ENCODE results near the gene SLITRK1.

SLITRK1 gene

DNA sequence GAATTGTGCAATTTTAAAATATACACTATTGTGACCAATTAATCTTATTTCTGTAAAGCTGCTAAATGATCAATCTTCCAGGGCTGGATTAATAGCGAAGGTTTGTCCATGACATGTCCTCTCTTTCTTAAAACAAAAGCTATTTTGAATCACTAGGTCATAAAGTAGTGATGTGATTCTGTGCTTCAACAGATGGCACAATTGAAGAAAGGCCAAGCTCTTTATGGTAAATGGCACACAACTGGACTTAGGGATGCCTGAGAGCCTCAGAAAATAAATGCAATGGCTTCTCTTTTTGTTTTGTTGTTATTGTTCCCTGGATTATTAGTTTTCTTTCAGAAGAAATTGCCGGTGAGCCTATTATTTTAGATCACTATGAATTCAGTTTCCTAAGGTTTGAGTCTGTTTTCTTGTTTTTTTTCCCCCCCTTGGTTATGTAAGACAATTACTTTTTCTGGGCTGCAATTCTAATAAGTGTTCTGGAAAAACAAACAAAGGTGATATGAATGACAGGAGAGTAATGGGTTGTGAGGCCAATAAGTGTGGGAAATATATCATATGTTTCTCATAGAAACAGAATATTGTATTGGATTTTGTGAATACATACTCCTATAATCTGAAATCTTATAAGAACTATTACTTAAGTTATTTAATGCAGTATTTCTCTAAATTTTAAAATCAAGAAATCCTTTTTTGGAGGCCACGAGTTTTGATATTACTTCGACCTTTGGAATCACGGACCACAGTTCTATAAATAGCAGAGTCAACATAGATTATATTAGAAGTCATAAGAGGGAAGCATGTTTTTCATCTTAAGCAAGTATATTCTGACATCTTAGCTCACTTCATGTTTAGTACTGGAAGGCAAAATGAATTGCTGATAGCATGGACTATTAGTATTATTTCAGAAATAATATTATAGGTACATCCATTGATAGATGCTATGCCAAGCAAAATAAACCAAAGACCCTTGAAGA lies 16.8 kb downstream of the SLITRK1 start:
- Histone ChIP-seq H3K4me3 (ENCODE audit: low read length) (no peak overlapping the region), H3K36me3 (replicated peaks; ENCODE audit: insufficient read depth, low read length) (no peaks in the 10 kb centered on the region), H3K79me2 (ENCODE audit: low read length) (no peaks in the 10 kb centered on the region), H3K4me2 (ENCODE audit: low read depth, low read length) (no peak overlapping the region), H3K9ac (ENCODE audit: low read length) (no peak overlapping the region), H3K27ac (ENCODE audit: low read length) (no peak overlapping the region), H3K9me2 (replicated peaks; ENCODE audit: insufficient read depth, low read length) (no peaks in the 10 kb centered on the region), H3K27me3 (replicated peaks; ENCODE audit: insufficient read depth, low read length) (no peaks in the 10 kb centered on the region), H3K9me3 (replicated peaks; ENCODE audit: insufficient read depth, low read length) (no peaks in the 10 kb centered on the region), H2AFZ (ENCODE audit: low read length) (no peak overlapping the region), H3F3A (ENCODE audit: insufficient read depth, low read length) (no peaks in the 10 kb centered on the region), H3K4me1 (ENCODE audit: low read length) (no peaks in the 10 kb centered on the region), H4K20me1 (ENCODE audit: insufficient read depth, low read length) (no peaks in the 10 kb centered on the region)
- no peak for DNase-seq
- TF ChIP-seq, protein P1, sequence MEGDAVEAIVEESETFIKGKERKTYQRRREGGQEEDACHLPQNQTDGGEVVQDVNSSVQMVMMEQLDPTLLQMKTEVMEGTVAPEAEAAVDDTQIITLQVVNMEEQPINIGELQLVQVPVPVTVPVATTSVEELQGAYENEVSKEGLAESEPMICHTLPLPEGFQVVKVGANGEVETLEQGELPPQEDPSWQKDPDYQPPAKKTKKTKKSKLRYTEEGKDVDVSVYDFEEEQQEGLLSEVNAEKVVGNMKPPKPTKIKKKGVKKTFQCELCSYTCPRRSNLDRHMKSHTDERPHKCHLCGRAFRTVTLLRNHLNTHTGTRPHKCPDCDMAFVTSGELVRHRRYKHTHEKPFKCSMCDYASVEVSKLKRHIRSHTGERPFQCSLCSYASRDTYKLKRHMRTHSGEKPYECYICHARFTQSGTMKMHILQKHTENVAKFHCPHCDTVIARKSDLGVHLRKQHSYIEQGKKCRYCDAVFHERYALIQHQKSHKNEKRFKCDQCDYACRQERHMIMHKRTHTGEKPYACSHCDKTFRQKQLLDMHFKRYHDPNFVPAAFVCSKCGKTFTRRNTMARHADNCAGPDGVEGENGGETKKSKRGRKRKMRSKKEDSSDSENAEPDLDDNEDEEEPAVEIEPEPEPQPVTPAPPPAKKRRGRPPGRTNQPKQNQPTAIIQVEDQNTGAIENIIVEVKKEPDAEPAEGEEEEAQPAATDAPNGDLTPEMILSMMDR (IDR thresholded peaks at IDR 0.05; ENCODE audit: low read length), result no peak
- TF ChIP-seq EZH2phosphoT487 (IDR thresholded peaks at IDR 0.05; ENCODE audit: low read length), result no peak
- no peak for TF ChIP-seq EZH2 (optimal IDR thresholded peaks at IDR 0.05; ENCODE audit: low read depth, low read length)

DNA sequence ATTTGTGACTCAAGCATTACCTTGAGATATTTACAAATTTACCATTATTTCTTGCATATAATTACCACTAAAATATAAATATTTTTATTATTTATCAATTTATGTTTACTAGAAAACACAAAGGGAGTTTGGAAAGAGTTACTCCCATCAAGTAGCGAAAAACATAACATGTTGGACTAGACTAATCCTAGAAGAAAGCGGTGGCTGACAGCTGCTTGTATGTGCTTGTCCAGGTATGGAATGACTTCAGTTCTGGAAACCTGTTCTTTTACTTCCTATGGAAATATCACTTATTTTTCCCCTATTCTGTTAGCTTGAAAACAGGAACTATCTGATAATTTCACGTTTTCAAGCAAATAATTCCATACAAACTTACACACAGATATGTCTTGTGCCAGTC lies 28.5 kb downstream of the SLITRK1 start:
- Histone ChIP-seq H3K9ac (ENCODE audit: low read length) (no peak overlapping the region), H3K9me2 (replicated peaks; ENCODE audit: insufficient read depth, low read length) (no peaks in the 10 kb centered on the region), H3K36me3 (replicated peaks; ENCODE audit: insufficient read depth, low read length) (no peaks in the 10 kb centered on the region), H2AFZ (ENCODE audit: low read length) (no peak overlapping the region), H4K20me1 (ENCODE audit: insufficient read depth, low read length) (no peaks in the 10 kb centered on the region), H3F3A (ENCODE audit: insufficient read depth, low read length) (no peaks in the 10 kb centered on the region), H3K9me3 (replicated peaks; ENCODE audit: insufficient read depth, low read length) (no peaks in the 10 kb centered on the region), H3K79me2 (ENCODE audit: low read length) (no peaks in the 10 kb centered on the region), H3K27ac (ENCODE audit: low read length) (no peak overlapping the region), H3K4me1 (ENCODE audit: low read length) (no peaks in the 10 kb centered on the region), H3K4me3 (ENCODE audit: low read length) (no peak overlapping the region), H3K4me2 (ENCODE audit: low read depth, low read length) (no peak overlapping the region), H3K27me3 (replicated peaks; ENCODE audit: insufficient read depth, low read length) (no peaks in the 10 kb centered on the region)
- TF ChIP-seq EZH2 (optimal IDR thresholded peaks at IDR 0.05; ENCODE audit: low read depth, low read length) (no peak), EZH2phosphoT487 (IDR thresholded peaks at IDR 0.05; ENCODE audit: low read length) (no peak)
- TF ChIP-seq, protein P1 (IDR thresholded peaks at IDR 0.05; ENCODE audit: low read length), result no peak
- no peak for DNase-seq

GRCh38 chr13:83845106-83845505 lies 37.2 kb downstream of the SLITRK1 start:
- no peak for DNase-seq
- Histone ChIP-seq H3K9ac (ENCODE audit: low read length) (no peak overlapping the region), H3K4me3 (ENCODE audit: low read length) (no peak overlapping the region), H3K27me3 (replicated peaks; ENCODE audit: insufficient read depth, low read length) (no peaks in the 10 kb centered on the region), H3K27ac (ENCODE audit: low read length) (no peak overlapping the region), H3K36me3 (replicated peaks; ENCODE audit: insufficient read depth, low read length) (no peaks in the 10 kb centered on the region), H3K9me3 (replicated peaks; ENCODE audit: insufficient read depth, low read length) (no peaks in the 10 kb centered on the region), H4K20me1 (ENCODE audit: insufficient read depth, low read length) (no peaks in the 10 kb centered on the region), H3K4me1 (ENCODE audit: low read length) (no peaks in the 10 kb centered on the region), H3K9me2 (replicated peaks; ENCODE audit: insufficient read depth, low read length) (no peaks in the 10 kb centered on the region), H2AFZ (ENCODE audit: low read length) (no peak overlapping the region), H3K4me2 (ENCODE audit: low read depth, low read length) (no peak overlapping the region), H3K79me2 (ENCODE audit: low read length) (no peaks in the 10 kb centered on the region), H3F3A (ENCODE audit: insufficient read depth, low read length) (no peaks in the 10 kb centered on the region)
- TF ChIP-seq EZH2phosphoT487 (IDR thresholded peaks at IDR 0.05; ENCODE audit: low read length) (no peak), EZH2 (optimal IDR thresholded peaks at IDR 0.05; ENCODE audit: low read depth, low read length) (no peak)
- TF ChIP-seq, protein P1 (IDR thresholded peaks at IDR 0.05; ENCODE audit: low read length), result no peak

Data from MM.1S (cell line).